SK-N-SH treated with all-trans-retinoic acid at 6 μM for 48 hours (cell line): ENCODE data around the gene OR4X1.

Source experiments
- ATAC-seq: fragments of 200-7000 bp; cut with Tn5 transposase; 3 replicates; pipeline ENCODE4 v1.9.1; 2020; ENCODE audit warnings: mild to moderate bottlenecking, moderate library complexity
- ARNTL ChIP-seq: fragments of 450-650 bp; formaldehyde crosslinking; IDR thresholded peaks from 2 replicates; pipeline ENCODE4 v1.5.0; 2020; ENCODE audit warnings: low read depth, mild to moderate bottlenecking, moderate library complexity, borderline replicate concordance
- BACH2 ChIP-seq: fragments of 250-450 bp; sonication (Bioruptor Pico); IDR thresholded peaks from 2 replicates; pipeline ENCODE4 v1.9.0; 2021; ENCODE audit warnings: mild to moderate bottlenecking, borderline replicate concordance
- CSDC2 ChIP-seq: fragments of 250-450 bp; sonication (Bioruptor Pico); IDR thresholded peaks from 2 replicates; pipeline ENCODE4 v1.5.0; 2020; ENCODE audit warnings: mild to moderate bottlenecking, moderate library complexity
- ESRRG ChIP-seq: fragments of 250-450 bp; sonication (Bioruptor Pico); IDR thresholded peaks from 2 replicates; pipeline ENCODE4 v1.6.1; 2021; ENCODE audit warnings: mild to moderate bottlenecking
- GLIS3 ChIP-seq: fragments of 250-450 bp; sonication (Bioruptor Pico); IDR thresholded peaks from 2 replicates; pipeline ENCODE4 v1.5.0; 2020; ENCODE audit warnings: mild to moderate bottlenecking, moderate library complexity
- ISL1 ChIP-seq: fragments of 250-450 bp; sonication (Bioruptor Pico); IDR thresholded peaks from 2 replicates; pipeline ENCODE4 v2.1.2; 2022; ENCODE audit warnings: mild to moderate bottlenecking, moderate library complexity
- OSR1 ChIP-seq: fragments of 250-450 bp; sonication (Bioruptor Pico); IDR thresholded peaks from 2 replicates; pipeline ENCODE4 v1.8.0; 2022; ENCODE audit warnings: moderate library complexity, mild to moderate bottlenecking, inconsistent platforms
- PPARA ChIP-seq: fragments of 250-450 bp; sonication (Bioruptor Pico); IDR thresholded peaks from 2 replicates; pipeline ENCODE4 v1.5.0; 2020; ENCODE audit warnings: mild to moderate bottlenecking, borderline replicate concordance
- RARB ChIP-seq: fragments of 250-450 bp; sonication (Bioruptor Pico); IDR thresholded peaks from 2 replicates; pipeline ENCODE4 v1.8.0; 2021; ENCODE audit warnings: mild to moderate bottlenecking, moderate library complexity
- SNAI2 ChIP-seq: fragments of 250-450 bp; sonication (Bioruptor Pico); IDR thresholded peaks from 2 replicates; pipeline ENCODE4 v1.5.0; 2020; ENCODE audit warnings: mild to moderate bottlenecking, moderate library complexity
- TCF4 ChIP-seq: fragments of 250-450 bp; sonication (Bioruptor Pico); IDR thresholded peaks from 2 replicates; pipeline ENCODE4 v1.8.0; 2021; ENCODE audit warnings: mild to moderate bottlenecking, moderate library complexity, borderline replicate concordance
- TOX ChIP-seq: fragments of 250-450 bp; sonication (Bioruptor Pico); IDR thresholded peaks from 2 replicates; pipeline ENCODE4 v1.8.0; 2021; ENCODE audit warnings: mild to moderate bottlenecking, moderate library complexity, borderline replicate concordance
- ZC3H10 ChIP-seq: fragments of 250-450 bp; sonication (Bioruptor Pico); IDR thresholded peaks from 2 replicates; pipeline ENCODE4 v1.5.1; 2021; ENCODE audit warnings: mild to moderate bottlenecking, moderate library complexity
- ZFP3 ChIP-seq: fragments of 250-450 bp; sonication (Bioruptor Pico); IDR thresholded peaks from 2 replicates; pipeline ENCODE4 v1.5.0; 2020; ENCODE audit warnings: mild to moderate bottlenecking, moderate library complexity
- ZFP30 ChIP-seq: fragments of 450-650 bp; formaldehyde crosslinking; IDR thresholded peaks from 2 replicates; pipeline ENCODE4 v1.5.0; 2022; ENCODE audit warnings: mild to moderate bottlenecking, moderate library complexity
- ZNF565 ChIP-seq: fragments of 450-650 bp; formaldehyde crosslinking; conservative IDR thresholded peaks from 2 replicates; pipeline ENCODE4 v1.5.0; 2020; ENCODE audit warnings: low read depth, mild to moderate bottlenecking, moderate library complexity
- ZNF70 ChIP-seq: fragments of 450-650 bp; formaldehyde crosslinking; IDR thresholded peaks from 2 replicates; pipeline ENCODE4 v1.5.0; 2020; ENCODE audit warnings: mild to moderate bottlenecking, moderate library complexity
- ZNF8 ChIP-seq: fragments of 450-650 bp; formaldehyde crosslinking; IDR thresholded peaks from 2 replicates; pipeline ENCODE4 v1.5.0; 2020; ENCODE audit warnings: mild to moderate bottlenecking, moderate library complexity
- TF ChIP-seq, protein P1 (sequence below): fragments of 250-450 bp; sonication (Bioruptor Pico); IDR thresholded peaks from 2 replicates; pipeline ENCODE4 v1.8.0; 2020; ENCODE audit warnings: mild to moderate bottlenecking, moderate library complexity, borderline replicate concordance
- TF ChIP-seq, protein P2 (sequence below): fragments of 250-450 bp; sonication (Bioruptor Pico); IDR thresholded peaks from 2 replicates; pipeline ENCODE4 v1.5.0; 2020; ENCODE audit warnings: mild to moderate bottlenecking, moderate library complexity
- TF ChIP-seq, protein P3 (sequence below): fragments of 250-450 bp; sonication (Bioruptor Pico); IDR thresholded peaks from 2 replicates; pipeline ENCODE4 v1.8.0; 2021; ENCODE audit warnings: low read depth, mild to moderate bottlenecking, moderate library complexity, borderline replicate concordance
- TF ChIP-seq, protein P4 (sequence below): fragments of 250-450 bp; sonication (Bioruptor Pico); IDR thresholded peaks from 2 replicates; pipeline ENCODE4 v1.5.1; 2021; ENCODE audit warnings: mild to moderate bottlenecking, moderate library complexity
- TF ChIP-seq, protein P5 (sequence below): fragments of 250-450 bp; sonication (Bioruptor Pico); IDR thresholded peaks from 2 replicates; pipeline ENCODE4 v1.5.1; 2020; ENCODE audit warnings: low read depth, mild to moderate bottlenecking, moderate library complexity

OR4X1 gene, protein sequence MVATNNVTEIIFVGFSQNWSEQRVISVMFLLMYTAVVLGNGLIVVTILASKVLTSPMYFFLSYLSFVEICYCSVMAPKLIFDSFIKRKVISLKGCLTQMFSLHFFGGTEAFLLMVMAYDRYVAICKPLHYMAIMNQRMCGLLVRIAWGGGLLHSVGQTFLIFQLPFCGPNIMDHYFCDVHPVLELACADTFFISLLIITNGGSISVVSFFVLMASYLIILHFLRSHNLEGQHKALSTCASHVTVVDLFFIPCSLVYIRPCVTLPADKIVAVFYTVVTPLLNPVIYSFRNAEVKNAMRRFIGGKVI

DNA sequence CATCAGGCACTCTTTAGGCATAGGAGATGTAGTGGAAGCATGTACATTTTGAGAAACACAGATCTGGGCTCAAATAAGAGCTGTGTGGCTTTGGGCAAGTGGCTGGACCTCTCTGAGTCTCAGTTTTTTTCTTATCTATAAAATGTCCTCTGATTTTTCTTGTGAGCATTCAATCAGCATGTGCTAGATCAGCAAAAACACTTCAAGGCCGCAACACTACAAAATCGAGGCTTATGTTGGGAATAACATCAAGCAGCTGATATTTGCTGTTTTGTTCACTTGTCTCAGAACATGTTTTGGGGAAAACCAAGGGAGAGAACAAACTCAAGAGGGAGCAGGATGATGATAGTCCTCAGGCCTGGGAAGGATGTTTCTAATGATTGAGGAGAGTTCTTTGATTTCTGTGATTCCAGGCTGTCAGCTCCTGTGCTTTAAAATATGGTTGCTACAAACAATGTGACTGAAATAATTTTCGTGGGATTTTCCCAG, at the start of gene OR4X1:
Gene OR4X1, plus strand, starts transcription at position 439 of the 489 bp plus-strand sequence. Its CDS starts 0 bp downstream, at position 439.
- TF ChIP-seq CSDC2 (CRISPR knock-in tag) (no peak), RARB (CRISPR knock-in tag) (no peak), ZFP3 (CRISPR knock-in tag) (no peak), ARNTL (CRISPR knock-in tag) (no peak), ZNF70 (CRISPR knock-in tag) (no peak), ZC3H10 (CRISPR knock-in tag) (no peak), BACH2 (no peak), PPARA (CRISPR knock-in tag) (no peak), GLIS3 (CRISPR knock-in tag) (no peak), ZFP30 (CRISPR knock-in tag) (no peak), TOX (no peak), ISL1 (CRISPR knock-in tag) (no peak), ZNF8 (CRISPR knock-in tag) (no peak), OSR1 (CRISPR knock-in tag) (no peak)
- TF ChIP-seq, protein P1, sequence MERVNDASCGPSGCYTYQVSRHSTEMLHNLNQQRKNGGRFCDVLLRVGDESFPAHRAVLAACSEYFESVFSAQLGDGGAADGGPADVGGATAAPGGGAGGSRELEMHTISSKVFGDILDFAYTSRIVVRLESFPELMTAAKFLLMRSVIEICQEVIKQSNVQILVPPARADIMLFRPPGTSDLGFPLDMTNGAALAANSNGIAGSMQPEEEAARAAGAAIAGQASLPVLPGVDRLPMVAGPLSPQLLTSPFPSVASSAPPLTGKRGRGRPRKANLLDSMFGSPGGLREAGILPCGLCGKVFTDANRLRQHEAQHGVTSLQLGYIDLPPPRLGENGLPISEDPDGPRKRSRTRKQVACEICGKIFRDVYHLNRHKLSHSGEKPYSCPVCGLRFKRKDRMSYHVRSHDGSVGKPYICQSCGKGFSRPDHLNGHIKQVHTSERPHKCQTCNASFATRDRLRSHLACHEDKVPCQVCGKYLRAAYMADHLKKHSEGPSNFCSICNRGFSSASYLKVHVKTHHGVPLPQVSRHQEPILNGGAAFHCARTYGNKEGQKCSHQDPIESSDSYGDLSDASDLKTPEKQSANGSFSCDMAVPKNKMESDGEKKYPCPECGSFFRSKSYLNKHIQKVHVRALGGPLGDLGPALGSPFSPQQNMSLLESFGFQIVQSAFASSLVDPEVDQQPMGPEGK (CRISPR knock-in tag): no peak
- TF ChIP-seq, protein P2, sequence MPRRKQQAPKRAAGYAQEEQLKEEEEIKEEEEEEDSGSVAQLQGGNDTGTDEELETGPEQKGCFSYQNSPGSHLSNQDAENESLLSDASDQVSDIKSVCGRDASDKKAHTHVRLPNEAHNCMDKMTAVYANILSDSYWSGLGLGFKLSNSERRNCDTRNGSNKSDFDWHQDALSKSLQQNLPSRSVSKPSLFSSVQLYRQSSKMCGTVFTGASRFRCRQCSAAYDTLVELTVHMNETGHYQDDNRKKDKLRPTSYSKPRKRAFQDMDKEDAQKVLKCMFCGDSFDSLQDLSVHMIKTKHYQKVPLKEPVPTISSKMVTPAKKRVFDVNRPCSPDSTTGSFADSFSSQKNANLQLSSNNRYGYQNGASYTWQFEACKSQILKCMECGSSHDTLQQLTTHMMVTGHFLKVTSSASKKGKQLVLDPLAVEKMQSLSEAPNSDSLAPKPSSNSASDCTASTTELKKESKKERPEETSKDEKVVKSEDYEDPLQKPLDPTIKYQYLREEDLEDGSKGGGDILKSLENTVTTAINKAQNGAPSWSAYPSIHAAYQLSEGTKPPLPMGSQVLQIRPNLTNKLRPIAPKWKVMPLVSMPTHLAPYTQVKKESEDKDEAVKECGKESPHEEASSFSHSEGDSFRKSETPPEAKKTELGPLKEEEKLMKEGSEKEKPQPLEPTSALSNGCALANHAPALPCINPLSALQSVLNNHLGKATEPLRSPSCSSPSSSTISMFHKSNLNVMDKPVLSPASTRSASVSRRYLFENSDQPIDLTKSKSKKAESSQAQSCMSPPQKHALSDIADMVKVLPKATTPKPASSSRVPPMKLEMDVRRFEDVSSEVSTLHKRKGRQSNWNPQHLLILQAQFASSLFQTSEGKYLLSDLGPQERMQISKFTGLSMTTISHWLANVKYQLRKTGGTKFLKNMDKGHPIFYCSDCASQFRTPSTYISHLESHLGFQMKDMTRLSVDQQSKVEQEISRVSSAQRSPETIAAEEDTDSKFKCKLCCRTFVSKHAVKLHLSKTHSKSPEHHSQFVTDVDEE: no peak
- TF ChIP-seq, protein P3, sequence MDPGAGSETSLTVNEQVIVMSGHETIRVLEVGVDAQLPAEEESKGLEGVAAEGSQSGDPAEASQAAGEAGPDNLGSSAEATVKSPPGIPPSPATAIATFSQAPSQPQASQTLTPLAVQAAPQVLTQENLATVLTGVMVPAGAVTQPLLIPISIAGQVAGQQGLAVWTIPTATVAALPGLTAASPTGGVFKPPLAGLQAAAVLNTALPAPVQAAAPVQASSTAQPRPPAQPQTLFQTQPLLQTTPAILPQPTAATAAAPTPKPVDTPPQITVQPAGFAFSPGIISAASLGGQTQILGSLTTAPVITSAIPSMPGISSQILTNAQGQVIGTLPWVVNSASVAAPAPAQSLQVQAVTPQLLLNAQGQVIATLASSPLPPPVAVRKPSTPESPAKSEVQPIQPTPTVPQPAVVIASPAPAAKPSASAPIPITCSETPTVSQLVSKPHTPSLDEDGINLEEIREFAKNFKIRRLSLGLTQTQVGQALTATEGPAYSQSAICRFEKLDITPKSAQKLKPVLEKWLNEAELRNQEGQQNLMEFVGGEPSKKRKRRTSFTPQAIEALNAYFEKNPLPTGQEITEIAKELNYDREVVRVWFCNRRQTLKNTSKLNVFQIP (CRISPR knock-in tag): no peak
- TF ChIP-seq, protein P4, sequence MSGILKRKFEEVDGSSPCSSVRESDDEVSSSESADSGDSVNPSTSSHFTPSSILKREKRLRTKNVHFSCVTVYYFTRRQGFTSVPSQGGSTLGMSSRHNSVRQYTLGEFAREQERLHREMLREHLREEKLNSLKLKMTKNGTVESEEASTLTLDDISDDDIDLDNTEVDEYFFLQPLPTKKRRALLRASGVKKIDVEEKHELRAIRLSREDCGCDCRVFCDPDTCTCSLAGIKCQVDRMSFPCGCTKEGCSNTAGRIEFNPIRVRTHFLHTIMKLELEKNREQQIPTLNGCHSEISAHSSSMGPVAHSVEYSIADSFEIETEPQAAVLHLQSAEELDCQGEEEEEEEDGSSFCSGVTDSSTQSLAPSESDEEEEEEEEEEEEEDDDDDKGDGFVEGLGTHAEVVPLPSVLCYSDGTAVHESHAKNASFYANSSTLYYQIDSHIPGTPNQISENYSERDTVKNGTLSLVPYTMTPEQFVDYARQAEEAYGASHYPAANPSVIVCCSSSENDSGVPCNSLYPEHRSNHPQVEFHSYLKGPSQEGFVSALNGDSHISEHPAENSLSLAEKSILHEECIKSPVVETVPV (CRISPR knock-in tag): no peak
- no peak for ATAC-seq

DNA sequence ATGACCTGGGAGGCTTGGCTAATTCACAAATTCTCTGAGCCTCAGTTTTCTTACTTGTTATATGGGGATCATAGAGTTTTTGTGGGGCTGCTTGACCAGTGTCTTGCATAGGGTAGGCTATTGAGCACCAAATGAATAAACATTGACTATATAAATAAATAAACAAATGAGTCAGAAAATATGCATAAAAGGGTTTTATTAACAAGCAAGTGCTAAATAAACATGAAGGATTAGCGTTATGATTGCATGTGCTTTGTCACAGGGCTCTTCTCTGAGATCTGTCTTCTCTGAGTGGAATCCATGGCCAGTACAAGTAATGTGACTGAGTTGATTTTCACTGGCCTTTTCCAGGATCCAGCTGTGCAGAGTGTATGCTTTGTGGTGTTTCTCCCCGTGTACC, 47.2 kb upstream of the OR4X1 start, which contains the start of gene OR4B1:
Gene OR4B1, plus strand, starts transcription at position 301 of the 400 bp plus-strand sequence. Its CDS starts 0 bp downstream, at position 301.
- ATAC-seq: no peak
- TF ChIP-seq ZFP30 (CRISPR knock-in tag) (no peak), ZNF565 (no peak), ARNTL (CRISPR knock-in tag) (no peak), TCF4 (no peak), RARB (CRISPR knock-in tag) (no peak), CSDC2 (CRISPR knock-in tag) (no peak), TOX (no peak), ESRRG (CRISPR knock-in tag) (no peak), PPARA (CRISPR knock-in tag) (no peak), ZFP3 (CRISPR knock-in tag) (no peak), OSR1 (CRISPR knock-in tag) (no peak), SNAI2 (no peak), ISL1 (CRISPR knock-in tag) (no peak), ZNF8 (CRISPR knock-in tag) (no peak), GLIS3 (CRISPR knock-in tag) (no peak)
- TF ChIP-seq, protein P5, sequence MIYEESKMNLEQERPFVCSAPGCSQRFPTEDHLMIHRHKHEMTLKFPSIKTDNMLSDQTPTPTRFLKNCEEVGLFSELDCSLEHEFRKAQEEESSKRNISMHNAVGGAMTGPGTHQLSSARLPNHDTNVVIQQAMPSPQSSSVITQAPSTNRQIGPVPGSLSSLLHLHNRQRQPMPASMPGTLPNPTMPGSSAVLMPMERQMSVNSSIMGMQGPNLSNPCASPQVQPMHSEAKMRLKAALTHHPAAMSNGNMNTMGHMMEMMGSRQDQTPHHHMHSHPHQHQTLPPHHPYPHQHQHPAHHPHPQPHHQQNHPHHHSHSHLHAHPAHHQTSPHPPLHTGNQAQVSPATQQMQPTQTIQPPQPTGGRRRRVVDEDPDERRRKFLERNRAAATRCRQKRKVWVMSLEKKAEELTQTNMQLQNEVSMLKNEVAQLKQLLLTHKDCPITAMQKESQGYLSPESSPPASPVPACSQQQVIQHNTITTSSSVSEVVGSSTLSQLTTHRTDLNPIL: no peak
- TF ChIP-seq, protein P4 (CRISPR knock-in tag): no peak
- TF ChIP-seq, protein P3 (CRISPR knock-in tag): no peak
